Left renal pelvis (tissue), 4 donors: ENCODE results near the gene ALKBH6. TPM values are rescaled to one million over a fixed set of nuclear protein-coding genes. Genes with fewer than 3 reads are reported as not detected.
"Not testable (repeated sequence)": the region's sequence is repeated elsewhere in the genome, so short reads cannot be mapped to it uniquely, and the experiment has no call there.

Experiments
- DNase-seq, 4 donors: peaks; one replicate each; pipeline ENCODE4 v3.0.0-alpha.2; 2013; ENCODE audit warnings: low read depth in 4 of 4, low spot score in 3 of 4
- polyA plus RNA-seq, 4 donors: library from polyadenylated mRNA; unstranded; fragments of 120-200 nt; gene quantifications; one replicate each; pipeline ENCODE4 v1.2.1, GENCODE V29; 2013; ENCODE audit not compliant: insufficient read length in 4 of 4

The ALKBH6 gene
- polyA plus RNA-seq, result 10 to 100 TPM; 12.4 to 19.0 (median 15.4) TPM

DNA sequence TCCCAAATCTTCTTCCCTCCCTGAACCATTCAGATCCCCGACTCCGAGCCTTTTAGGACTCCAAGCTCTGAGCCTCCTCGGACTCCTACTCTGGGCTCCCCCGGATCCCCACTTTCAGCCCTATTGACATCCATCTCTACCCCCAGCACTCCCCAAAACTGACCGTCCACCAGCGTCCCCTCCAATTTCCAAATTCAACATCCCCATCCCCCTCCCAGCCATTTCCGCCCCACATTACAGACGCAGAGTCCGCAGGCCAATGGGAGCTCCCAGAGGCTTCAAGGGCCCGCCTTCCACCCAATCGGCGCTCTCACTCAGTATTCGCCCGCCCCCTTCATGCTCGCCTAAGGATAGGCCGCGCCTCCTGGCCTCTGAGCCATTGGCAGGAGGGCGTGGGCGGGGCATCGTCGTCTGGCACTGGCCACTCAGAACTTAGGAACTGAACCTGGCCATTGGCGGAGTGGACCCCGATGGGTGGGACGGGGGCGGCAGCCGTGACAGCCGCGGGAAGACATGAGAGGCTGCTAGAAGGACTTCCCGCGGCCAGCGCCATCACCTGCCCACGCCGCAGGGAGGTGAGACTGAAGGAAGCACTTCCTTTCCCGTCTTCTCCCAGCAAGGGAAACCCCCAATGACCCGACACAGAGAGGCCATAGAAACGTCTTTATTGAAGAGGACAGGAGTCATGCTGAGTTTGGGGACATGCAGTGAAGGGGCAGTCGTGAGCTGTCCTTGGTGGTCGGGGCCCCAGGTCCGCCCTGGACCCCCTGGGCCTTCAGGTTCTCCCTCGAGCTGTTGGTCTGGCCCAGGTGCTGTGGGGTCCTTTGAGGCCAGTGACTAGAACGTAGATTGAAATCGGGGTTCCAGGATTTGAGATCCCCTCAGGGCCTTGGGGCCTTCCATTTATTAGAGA lies at the start of gene ALKBH6:
Gene ALKBH6 (minus strand): TSS at position 202 of the 913 bp plus-strand sequence. CDS start 816 bp downstream, outside the sequence.
- peak; percentile 94 to 97 (median 96) for DNase-seq

DNA sequence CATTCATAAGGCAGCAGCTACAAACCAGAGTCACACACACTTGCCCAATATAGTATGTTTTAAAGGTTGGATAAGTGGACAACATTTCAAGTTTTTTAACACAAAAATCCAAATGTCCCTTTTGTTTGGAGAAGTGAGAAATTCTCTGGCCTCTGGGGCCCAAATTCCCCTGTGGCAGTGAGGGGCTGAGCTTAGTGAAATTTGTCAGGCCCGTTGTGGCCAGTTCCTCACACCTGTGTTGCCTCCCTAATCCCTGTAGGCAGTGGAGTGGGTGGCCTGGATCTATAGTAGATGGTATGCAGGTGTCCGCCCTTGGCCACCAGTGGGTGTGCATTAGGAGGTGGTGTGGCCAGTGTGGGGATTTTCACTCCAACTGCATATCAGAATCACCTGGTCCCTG lies 47.4 kb upstream of the ALKBH6 start:
- DNase-seq, result no peak

DNA sequence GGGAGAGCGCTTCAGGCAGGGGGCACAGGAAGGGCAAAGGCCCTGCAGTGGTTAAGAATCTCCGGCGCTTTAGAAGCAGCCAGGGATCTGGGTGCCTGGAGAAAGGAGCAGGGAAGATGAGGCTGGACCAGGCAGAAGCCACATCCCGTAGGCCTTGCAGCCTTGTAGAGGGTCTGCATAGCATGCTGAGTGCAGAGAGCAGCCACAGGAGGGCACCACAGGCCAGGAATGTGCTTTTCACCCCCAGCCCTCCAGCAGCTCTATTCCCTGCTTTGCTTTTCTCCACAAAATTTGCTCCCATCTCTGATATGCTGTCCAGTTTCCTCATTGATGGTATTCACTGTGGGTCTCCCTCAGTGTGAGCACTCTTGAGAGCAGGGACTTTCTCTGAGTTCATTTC lies 46.4 kb upstream of the ALKBH6 start:
- DNase-seq, result no peak

DNA sequence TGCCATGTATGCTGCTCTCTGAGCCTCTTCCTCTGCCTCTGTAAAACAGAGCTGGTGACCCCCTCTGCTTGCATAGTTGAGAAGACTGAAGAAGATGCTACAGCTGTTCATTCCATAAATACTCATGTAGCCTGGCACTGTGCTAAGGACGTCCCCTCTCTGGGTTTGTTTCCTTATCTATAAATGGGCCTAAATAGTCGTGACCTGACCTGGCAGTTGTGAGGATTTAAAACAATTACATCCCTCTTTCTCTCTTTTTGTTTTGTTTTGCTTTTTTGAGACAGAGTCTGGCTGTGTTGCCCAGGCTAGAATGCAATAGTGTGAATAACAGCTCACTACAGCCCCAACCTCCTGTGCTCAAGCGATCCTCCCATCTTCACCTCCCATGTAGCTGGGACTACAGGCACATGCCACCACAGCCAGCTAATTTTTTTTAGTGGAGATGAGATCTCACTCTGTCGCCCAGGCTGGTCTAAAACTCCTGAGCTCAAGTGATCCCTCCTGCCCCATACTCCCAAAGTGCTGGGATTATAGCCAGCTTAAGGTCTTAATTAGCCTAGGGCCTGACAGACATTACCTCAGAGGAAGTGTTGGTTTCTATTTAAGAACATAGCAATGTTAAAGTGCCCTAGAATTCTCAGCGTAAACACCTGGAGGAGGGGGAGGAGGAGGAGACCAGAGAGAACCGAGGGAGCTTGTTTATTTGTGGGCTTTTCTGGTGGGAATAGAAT lies 45.3 kb upstream of the ALKBH6 start:
- DNase-seq, result no peak

DNA sequence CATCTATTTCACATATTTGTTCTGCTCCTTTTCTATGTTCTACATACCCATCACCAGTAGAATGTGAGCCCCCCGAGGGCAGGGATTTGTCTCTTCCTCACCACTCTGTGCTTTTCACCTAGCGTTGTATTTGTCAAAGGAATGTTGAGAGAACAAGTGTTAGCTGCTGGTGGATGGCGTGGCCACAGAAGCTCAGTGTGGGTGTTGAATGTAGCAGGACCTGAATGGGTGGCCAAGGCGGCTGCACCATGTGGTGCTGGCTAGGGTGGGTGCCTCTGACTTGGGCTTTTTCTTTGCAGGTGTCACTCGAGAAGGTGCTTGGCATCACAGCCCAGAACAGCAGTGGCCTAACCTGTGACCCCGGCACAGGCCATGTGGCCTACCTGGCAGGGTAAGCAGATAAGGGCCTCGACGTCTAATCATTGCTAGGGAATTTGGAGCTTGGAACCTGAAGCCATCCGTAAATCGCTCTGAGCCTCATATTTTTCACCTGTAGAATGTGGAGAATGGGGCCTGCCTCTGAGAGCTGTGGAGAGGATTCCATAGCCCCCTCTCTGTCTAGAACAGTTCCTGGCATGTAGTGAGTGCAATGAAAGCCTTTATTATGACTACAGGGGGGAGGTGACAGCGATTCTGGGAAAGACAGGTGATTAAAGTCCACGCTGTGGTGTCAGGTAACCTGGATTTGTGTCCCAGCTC lies 44.6 kb upstream of the ALKBH6 start:
- no peak for DNase-seq

DNA sequence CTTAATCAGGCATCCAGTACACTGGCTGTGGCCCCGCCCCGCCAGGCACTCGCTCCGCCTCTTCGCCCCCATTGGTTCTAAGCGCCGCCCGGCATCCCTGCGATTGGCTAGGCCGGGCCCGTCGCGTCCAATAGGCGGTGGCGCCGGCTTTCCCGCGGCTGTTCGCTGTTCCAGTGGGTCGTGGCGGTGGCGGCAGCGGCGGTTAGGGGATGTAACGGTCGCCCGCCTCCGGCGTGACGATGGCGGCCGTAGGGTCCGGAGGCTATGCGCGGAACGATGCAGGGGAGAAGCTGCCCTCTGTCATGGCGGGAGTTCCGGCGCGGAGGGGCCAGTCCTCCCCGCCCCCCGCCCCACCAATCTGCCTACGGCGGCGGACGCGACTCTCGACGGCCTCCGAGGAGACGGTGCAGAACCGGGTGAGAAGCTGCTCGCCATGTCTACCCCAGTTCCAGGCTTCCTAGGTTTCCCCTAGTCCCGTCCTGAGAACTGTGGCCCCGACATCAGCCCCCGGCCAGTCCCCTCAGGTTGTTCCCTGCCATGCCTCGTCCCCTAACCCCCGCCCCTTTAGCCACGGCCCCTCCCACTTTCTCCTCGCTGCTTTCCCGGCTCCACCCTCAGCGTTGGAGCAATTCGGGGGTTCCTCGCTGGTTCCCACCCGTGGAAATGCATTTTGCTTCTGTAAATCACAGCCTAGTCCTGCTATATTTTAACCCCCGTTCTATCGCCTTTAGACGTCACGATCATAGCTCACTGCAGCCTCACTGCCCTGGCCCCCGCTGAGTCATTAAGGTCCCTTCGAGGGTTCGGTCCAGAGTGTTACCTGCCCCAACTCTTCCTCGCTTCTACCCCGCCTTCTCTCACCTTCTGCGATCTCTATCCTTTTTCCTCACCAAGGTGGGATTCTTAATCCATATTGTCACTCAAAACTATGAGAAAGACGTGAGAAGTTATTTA lies 41.0 kb upstream of the ALKBH6 start, which contains the start of gene WDR62:
Gene WDR62 (plus strand): TSS at position 165 of the 954 bp plus-strand sequence. CDS start 75 bp downstream, at position 240.
- DNase-seq, result no peak

DNA sequence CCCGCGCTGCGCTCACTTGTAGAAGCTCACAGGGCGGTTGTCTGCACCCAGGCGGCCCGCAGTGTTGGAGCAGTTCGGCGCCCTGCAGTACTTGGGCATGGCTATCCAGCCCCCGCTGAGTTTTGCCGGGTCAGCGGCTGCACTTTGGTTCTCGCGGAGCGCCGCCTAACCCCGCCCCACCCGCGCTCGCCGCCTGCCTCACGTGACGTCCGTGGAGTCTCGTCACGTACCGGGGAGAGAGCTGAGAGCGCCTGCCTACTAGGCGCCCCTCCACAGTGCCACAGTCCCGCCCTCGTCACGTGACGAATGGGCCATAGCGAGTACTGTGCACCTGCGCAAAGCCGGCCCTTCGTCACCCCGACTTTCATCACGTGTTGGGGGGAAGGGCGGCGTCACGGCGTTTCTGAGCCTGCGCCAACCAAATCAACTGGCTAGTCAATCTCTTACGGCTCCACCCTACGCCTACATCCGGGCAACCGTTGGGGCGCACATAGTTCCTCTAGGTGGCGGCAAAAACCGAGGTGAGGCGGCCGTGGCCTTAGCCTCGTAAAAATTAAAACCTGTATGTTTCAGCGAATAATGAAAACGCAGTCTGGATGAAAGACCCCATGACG lies 40.2 kb upstream of the ALKBH6 start, which contains the start of gene THAP8:
Gene THAP8 (minus strand): TSS at position 167 of the 614 bp plus-strand sequence. CDS start 68 bp downstream, at position 99.
- peak; percentile 99 for DNase-seq

DNA sequence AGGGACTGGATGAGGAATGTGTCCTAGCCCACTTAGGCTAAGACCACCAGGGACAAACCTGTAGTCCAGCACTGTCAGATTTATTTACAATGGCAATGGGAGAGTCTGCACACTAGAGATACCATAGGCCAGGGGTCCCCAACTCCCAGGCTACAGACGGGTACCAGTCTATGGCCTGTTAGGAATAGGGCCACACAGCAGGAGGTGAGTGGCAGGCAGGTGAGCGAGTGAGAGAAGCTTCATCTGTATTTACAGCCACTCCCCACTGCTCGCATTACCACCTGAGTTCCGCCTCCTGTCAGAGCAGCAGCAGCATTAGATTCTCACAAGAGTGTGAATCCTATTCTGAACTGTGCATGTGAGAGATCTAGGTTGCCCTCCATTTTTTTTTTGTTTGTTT lies 37.6 kb upstream of the ALKBH6 start:
- no peak for DNase-seq

DNA sequence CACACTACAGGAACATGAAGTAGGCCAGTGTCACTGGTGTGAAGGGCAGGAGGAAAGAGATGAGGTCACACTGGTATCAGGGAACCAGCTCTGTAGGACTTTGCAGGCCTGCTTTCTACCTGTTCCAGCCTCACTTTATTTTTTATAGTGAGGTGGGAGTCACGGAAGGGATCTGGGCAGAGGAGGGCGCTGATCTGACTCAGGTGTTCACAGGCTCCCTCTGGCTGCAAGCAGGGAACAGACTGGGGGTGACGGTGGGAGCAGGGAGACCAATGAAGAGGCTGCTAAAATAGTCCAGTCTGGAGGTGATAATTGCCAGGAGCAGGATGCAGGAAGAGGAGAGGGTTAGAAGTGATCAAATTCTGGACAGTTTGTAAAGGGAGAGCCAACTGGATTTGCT lies 37.2 kb upstream of the ALKBH6 start:
- DNase-seq, result no peak

DNA sequence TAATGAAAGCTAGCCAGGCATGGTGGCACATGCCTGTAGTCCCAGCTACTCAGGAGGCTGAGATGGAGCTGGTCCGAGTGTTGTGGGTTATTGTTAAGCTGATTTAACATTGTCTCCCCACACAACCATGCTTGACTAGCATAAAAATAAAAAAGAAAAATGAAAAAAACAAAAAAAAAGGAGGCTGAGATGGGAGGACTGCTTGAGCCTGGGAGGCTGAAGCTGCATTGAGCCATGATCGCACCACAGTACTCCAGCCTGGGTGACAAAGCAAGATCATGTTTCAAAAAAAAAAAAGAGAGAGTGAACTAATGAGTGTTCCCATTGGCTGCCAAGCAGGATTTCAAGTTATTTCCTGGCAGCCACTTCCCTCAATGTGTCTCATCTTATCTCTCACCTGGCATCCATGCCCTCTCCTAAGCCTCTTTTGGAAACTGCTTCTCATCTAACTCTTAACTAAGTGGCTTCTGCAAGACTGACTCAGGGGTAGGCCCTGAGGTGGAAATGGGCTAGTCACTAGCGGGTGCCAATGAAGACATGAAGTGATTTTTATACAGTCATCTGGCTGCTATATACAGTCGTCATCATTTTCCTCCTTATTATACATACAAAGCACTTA lies 35.2 kb upstream of the ALKBH6 start:
- no peak for DNase-seq

DNA sequence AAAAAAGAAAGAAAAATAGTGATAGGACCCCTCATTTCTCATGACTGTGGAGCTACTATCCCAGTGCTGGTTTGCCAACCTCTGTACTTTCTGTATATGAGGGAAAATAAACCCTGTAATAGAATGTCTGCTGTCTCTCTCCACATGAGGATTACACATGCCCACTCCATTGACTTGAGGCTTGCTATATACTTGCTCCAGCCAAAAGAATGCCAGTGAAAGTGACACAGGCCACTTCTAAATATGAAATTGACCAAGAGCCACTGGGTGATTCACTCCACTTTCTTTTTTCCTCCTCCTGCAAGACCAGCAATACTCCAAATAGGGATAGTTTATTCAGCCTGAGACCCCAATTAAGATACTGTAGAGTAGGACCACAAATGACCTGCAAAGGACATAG lies 33.8 kb upstream of the ALKBH6 start:
- no peak for DNase-seq

DNA sequence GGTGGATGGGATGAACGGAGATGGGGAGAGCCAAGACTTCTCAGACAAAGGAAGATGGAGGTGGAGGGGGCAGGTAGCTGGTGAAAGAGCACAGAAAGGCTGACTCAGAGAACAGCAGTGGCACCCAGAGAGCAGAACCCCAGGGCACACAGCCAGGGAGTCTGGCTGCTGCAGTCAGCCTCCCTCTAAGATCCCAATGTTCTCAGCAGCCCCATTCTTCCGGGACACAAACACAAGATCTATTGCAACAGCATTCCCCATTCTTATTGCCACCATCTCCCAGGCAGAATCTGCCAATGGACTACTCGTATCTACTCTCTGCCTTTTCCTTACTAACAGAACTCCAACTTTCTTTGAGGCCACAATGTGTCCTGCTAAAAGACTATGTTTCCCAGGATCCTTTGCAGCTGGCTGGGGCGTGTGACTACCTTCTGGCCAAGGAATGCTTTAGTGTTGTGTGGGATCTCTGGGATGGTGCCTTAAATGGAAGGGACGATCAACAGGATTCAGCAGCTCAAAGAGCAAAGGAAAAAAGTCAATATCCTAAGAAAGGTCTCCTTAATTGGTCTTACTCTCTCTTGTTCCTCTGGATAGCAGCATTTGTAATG lies 32.5 kb upstream of the ALKBH6 start:
- no peak for DNase-seq

DNA sequence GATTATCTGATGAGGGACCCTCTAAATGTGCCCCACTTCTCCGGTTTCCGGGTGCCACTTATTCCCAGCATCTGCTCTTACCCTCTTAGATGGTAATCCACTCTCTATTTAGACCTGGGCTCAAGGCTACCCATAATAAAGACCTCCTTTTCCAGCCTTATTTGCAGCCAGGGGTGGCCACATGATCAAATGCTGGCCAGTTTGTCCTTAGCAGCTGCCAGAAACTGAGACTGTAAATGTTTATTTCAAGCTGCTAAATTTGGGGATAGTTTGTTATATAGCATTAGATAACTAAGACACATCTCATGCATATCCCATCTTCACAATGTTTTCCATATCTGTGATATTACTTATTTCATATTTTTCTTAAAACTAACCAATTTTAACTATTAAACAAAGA lies 29.9 kb upstream of the ALKBH6 start:
- DNase-seq, result no peak

DNA sequence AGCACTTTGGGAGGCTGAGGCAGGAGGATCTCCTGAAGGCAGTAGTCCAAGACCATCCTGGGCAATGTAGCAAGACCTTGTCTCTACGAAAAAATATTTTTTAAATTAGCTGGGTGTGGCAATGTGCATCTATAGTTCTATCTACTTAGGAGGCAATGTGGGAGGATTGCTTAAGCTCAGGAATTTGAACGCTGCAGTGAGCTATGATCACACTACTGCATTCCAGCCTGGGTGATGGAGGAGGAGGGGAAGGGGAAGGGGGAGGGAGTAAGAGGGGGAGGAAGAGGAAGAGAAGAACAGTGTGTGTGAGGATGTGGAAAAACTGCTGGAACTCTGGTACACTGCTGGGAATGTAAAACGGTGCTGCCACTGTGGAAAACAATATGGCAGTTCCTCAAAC lies 27.8 kb upstream of the ALKBH6 start:
- DNase-seq, result peak in 2 of 4 donors; percentile 45 to 56

DNA sequence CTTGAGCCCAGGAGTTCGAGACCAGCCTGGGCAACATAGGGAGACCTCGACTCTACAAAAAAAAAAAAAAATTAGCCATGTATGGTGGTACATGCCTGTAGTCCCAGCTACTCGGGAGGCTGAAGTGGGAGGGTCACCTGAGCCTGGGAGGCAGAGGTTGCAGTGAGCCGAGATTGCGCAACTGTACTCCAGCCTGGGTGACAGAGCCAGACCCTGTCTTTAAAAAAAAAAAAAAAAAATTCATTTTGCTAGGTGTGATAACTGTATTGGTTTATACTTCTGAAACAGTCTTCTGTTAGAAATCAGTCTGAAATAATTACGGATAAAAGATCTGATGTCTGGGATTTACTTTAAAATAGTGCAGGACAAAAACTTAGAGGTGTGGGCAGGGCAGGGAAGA lies 27.1 kb upstream of the ALKBH6 start:
- not testable (repeated sequence) for DNase-seq

DNA sequence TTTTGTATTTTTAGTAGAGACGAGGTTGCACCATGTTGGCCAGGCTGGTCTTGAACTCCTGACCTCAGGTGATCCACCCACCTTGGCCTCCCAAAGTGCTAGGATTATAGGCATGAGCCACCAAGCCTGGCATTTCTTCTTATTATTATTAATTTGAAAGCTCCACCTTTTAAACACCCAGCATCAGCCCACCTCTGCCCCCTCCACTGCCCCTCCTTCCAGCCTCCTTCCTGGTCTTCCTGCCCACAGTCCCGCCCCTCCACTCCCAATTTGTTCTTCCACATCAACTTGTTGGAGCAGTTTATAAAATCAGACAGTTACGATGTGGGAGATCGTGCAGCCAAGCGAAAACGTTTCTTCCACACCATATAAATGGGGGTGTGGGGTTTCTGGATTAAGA lies 26.5 kb upstream of the ALKBH6 start:
- no peak for DNase-seq

DNA sequence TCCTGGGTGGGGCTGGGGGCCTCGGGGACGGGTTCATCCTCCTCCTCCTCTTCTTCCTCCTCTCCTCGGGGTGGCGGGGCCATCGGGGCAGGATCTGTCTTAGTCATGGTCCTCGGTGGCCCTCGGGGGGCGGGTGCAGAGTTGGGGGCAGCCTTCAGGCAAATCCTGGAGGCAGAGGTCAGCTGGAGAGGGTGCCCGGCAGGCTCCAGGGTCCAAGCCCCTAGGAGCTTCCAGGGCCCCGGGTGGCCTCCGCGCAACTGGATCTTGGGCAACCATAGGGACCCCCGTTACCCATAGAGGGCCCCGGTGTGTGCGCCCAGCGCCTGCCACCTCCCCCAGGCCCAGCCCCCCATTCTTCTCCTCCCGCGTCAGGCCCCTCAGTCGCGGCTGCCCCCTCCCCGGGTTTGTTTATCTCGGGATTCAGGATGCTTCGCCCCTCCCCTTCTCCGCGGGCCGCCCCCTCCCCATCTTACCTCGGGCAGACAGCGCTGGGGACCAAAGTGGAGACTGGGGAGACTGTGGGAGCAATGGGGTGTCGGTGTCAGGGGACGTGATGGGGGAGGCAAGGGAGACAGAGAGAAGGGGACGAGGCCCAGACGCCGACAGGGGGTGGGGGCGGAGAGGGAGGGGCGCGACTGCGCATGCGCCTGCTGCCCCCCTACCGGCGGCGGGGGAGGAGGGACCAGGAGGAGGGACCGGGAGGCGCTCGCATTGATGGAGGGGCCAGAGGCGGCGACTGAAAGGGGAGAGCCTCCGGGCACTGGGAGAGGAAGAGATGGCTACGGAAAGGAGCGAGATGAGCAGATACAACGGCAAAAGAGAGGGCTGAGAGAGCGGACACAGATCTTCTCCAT lies 18.5 kb upstream of the ALKBH6 start, which contains the start of gene CLIP3:
Gene CLIP3 (minus strand): TSS at position 623 of the 854 bp plus-strand sequence. CDS start 516 bp downstream, at position 107.
- peak in 1 of 4 donors; percentile 41 for DNase-seq
